Loucy (cell line): ENCODE results near the gene KCNMA1.

ENCODE experiments used
- H2AFZ ChIP-seq: fragments of 200-600 bp; sonication (generic); 2 replicates; pipeline ENCODE4 v1.6.0; 2016; ENCODE audit warnings: antibody characterized with exemption, mild to moderate bottlenecking, low read length, moderate library complexity
- H3F3A ChIP-seq: fragments of 200-600 bp; 2 replicates; pipeline ENCODE4 v1.6.0; 2016; ENCODE audit warnings: antibody characterized with exemption, low read depth, mild to moderate bottlenecking
- H3K27me3 ChIP-seq: fragments of 200-600 bp; sonication (generic); 2 replicates; pipeline ENCODE4 v1.6.1; 2014; ENCODE audit warnings: low read length, mild to moderate bottlenecking; ENCODE audit not compliant: insufficient read depth, poor library complexity, severe bottlenecking
- H3K36me3 ChIP-seq: fragments of 200-600 bp; sonication (generic); 2 replicates; pipeline ENCODE4 v1.6.1; 2016; ENCODE audit warnings: low read length; ENCODE audit not compliant: insufficient read depth
- H3K4me1 ChIP-seq: fragments of 200-600 bp; sonication (generic); 2 replicates; pipeline ENCODE4 v1.5.1; 2014; ENCODE audit warnings: low read length, mild to moderate bottlenecking; ENCODE audit not compliant: insufficient read depth, poor library complexity, severe bottlenecking
- H3K4me2 ChIP-seq: fragments of 200-600 bp; sonication (generic); 2 replicates; pipeline ENCODE4 v1.6.0; 2014; ENCODE audit warnings: antibody characterized with exemption, low read length, low read depth, mild to moderate bottlenecking; ENCODE audit not compliant: poor library complexity, severe bottlenecking
- H3K4me3 ChIP-seq: fragments of 200-600 bp; sonication (generic); 2 replicates; pipeline ENCODE4 v1.5.1; 2014; ENCODE audit warnings: low read length, mild to moderate bottlenecking, mixed read lengths; ENCODE audit not compliant: poor library complexity, severe bottlenecking
- H3K79me2 ChIP-seq: fragments of 200-600 bp; sonication (generic); 2 replicates; pipeline ENCODE4 v1.6.1; 2014; ENCODE audit warnings: low read length; ENCODE audit not compliant: insufficient read depth
- H3K9ac ChIP-seq: fragments of 200-600 bp; sonication (generic); 2 replicates; pipeline ENCODE4 v1.6.0; 2014; ENCODE audit warnings: mild to moderate bottlenecking, low read depth, low read length, moderate library complexity; ENCODE audit not compliant: poor library complexity, severe bottlenecking
- H3K9me2 ChIP-seq: fragments of 200-600 bp; sonication (generic); replicated peaks from 2 replicates; pipeline ENCODE4 v1.6.1; 2016; ENCODE audit warnings: low read depth, low read length, mixed read lengths
- H3K9me3 ChIP-seq: fragments of 200-600 bp; sonication (generic); 2 replicates; pipeline ENCODE4 v1.6.1; 2014; ENCODE audit warnings: mild to moderate bottlenecking, antibody characterized with exemption, low read length, low read depth; ENCODE audit not compliant: insufficient read depth
- H4K20me1 ChIP-seq: fragments of 200-600 bp; sonication (generic); 2 replicates; pipeline ENCODE4 v1.6.0; 2014; ENCODE audit warnings: antibody characterized with exemption, low read length, mild to moderate bottlenecking; ENCODE audit not compliant: insufficient read depth, poor library complexity, severe bottlenecking
- CTCF ChIP-seq: fragments of 200-600 bp; sonication (generic); conservative IDR thresholded peaks from 2 replicates; pipeline ENCODE4 v1.5.1; 2014; ENCODE audit warnings: mild to moderate bottlenecking, antibody characterized with exemption, low read length
- EZH2phosphoT487 ChIP-seq: fragments of 200-600 bp; IDR thresholded peaks from 2 replicates; pipeline ENCODE4 v1.6.1; 2018; ENCODE audit warnings: antibody characterized with exemption, mild to moderate bottlenecking, moderate library complexity, borderline replicate concordance

Gene KCNMA1

DNA sequence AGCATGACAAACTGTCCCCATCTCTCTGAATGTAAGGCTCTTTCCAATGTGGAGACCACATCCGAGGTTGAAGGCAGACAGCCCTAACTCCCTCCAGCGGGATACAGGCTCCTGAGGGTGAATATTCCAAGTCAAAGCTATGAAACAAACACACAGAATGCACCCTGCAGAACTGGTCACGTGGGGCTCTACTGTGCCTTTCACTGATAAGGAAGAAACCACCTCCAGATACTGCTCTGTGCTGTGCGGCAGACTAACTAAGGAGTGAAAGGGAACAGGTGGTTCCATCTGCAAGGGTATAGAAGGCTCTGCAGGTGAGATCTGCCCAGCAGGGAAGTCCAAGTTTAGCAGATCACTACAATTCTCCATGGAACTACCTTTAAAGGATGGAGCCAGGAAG is 534.4 kb downstream of the KCNMA1 start:
- Histone ChIP-seq H3K36me3 (no peaks in the 10 kb centered on the region), H4K20me1 (no peaks in the 10 kb centered on the region), H3K9me3 (no peaks in the 10 kb centered on the region), H3K79me2 (no peaks in the 10 kb centered on the region), H2AFZ (no peak overlapping the region), H3K4me1 (peaks cover 22% of the 10 kb centered on the region), H3K27me3 (no peaks in the 10 kb centered on the region), H3K9me2 (no peaks in the 10 kb centered on the region), H3K4me2 (no peak overlapping the region), H3K4me3 (no peak overlapping the region), H3F3A (no peaks in the 10 kb centered on the region), H3K9ac (no peak overlapping the region)
- TF ChIP-seq CTCF = no peak
- TF ChIP-seq EZH2phosphoT487 = no peak

GRCh38 chr10:77101341-77101740 is 536.3 kb downstream of the KCNMA1 start:
- Histone ChIP-seq H3K9me2 (no peaks in the 10 kb centered on the region), H3K79me2 (no peaks in the 10 kb centered on the region), H4K20me1 (no peaks in the 10 kb centered on the region), H3K36me3 (no peaks in the 10 kb centered on the region), H3K4me2 (no peak overlapping the region), H2AFZ (no peak overlapping the region), H3K4me3 (no peak overlapping the region), H3F3A (no peaks in the 10 kb centered on the region), H3K9me3 (no peaks in the 10 kb centered on the region), H3K4me1 (peaks cover 33% of the 10 kb centered on the region), H3K9ac (no peak overlapping the region), H3K27me3 (no peaks in the 10 kb centered on the region)
- TF ChIP-seq CTCF = no peak
- TF ChIP-seq EZH2phosphoT487 = no peak

GRCh38 chr10:77099136-77099535 is 538.5 kb downstream of the KCNMA1 start:
- Histone ChIP-seq H3K9me3 (no peaks in the 10 kb centered on the region), H4K20me1 (no peaks in the 10 kb centered on the region), H3K36me3 (no peaks in the 10 kb centered on the region), H3K4me2 (no peak overlapping the region), H3K9ac (no peak overlapping the region), H3K27me3 (no peaks in the 10 kb centered on the region), H2AFZ (no peak overlapping the region), H3K79me2 (no peaks in the 10 kb centered on the region), H3F3A (no peaks in the 10 kb centered on the region), H3K9me2 (no peaks in the 10 kb centered on the region), H3K4me3 (no peak overlapping the region), H3K4me1 (peaks cover 27% of the 10 kb centered on the region)
- TF ChIP-seq EZH2phosphoT487 (no peak), CTCF (no peak)
